Measurements from ENCODE around the gene CLRN3. TPM values are rescaled to one million over a fixed set of nuclear protein-coding genes. Genes with fewer than 3 reads are reported as not detected.

Gene CLRN3
- total RNA-seq, 4 donors from 2014 or later: not detected

DNA sequence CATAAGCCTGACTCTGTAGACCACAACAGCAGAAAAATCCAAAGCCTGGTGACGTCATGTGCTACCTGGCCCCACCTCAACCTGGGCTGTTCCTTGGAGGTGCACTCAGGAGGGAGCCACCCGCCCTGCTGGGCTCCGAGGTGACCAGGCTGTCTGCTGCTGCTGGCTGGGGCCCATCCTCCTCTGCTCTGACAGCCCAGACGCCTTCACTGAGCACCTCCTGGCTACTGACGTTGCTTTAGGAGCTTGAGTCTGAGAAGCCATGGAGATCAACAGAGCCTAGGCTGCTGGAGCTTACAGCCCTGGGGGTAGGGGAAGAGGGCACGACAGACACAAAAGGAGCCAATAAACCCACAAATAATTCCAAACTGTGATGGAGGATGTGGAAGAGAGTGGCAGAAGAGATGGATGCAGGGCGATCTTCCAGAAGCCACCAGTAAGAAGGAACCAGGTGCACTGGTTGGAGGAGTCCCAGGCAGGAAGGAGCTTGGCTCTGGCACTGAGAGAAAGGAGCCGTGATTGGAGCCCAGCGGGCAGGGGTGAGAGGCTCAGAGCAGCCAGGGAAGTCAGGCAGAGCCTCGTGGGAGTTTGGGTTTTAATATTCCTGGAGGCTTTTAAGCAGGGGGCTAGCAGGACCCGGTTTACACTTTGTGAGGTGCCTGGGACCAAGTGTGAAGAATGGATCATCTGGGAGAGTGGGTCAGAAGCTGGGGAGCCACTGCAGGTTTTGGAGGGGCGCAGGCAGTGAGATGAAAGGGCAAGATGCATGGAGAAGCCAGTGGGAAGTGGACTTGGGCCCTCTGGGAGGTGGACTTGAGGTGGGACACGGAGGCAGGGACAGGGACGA, 12.5 kb upstream of the CLRN3 start:
- DNase-seq: no peak
- Histone ChIP-seq H3K36me3 (no peaks in the 10 kb centered on the region), H3K27me3 (no peaks in the 10 kb centered on the region), H3K9me3 (no peaks in the 10 kb centered on the region), H3K4me3 (no peak overlapping the region), H3K27ac (no peak overlapping the region), H3K4me1 (no peaks in the 10 kb centered on the region)
- intact Hi-C loops (cut with DNase I; ENCODE audit: low total_unique reads): loop anchor here (5.0 kb wide), 1 partner anchor 107 kb away; no protein-coding TSS in a partner anchor
- TF ChIP-seq, protein P1, sequence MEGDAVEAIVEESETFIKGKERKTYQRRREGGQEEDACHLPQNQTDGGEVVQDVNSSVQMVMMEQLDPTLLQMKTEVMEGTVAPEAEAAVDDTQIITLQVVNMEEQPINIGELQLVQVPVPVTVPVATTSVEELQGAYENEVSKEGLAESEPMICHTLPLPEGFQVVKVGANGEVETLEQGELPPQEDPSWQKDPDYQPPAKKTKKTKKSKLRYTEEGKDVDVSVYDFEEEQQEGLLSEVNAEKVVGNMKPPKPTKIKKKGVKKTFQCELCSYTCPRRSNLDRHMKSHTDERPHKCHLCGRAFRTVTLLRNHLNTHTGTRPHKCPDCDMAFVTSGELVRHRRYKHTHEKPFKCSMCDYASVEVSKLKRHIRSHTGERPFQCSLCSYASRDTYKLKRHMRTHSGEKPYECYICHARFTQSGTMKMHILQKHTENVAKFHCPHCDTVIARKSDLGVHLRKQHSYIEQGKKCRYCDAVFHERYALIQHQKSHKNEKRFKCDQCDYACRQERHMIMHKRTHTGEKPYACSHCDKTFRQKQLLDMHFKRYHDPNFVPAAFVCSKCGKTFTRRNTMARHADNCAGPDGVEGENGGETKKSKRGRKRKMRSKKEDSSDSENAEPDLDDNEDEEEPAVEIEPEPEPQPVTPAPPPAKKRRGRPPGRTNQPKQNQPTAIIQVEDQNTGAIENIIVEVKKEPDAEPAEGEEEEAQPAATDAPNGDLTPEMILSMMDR (IDR thresholded peaks at IDR 0.05): no peak
- TF ChIP-seq POLR2A (IDR thresholded peaks at IDR 0.05): no peak

DNA sequence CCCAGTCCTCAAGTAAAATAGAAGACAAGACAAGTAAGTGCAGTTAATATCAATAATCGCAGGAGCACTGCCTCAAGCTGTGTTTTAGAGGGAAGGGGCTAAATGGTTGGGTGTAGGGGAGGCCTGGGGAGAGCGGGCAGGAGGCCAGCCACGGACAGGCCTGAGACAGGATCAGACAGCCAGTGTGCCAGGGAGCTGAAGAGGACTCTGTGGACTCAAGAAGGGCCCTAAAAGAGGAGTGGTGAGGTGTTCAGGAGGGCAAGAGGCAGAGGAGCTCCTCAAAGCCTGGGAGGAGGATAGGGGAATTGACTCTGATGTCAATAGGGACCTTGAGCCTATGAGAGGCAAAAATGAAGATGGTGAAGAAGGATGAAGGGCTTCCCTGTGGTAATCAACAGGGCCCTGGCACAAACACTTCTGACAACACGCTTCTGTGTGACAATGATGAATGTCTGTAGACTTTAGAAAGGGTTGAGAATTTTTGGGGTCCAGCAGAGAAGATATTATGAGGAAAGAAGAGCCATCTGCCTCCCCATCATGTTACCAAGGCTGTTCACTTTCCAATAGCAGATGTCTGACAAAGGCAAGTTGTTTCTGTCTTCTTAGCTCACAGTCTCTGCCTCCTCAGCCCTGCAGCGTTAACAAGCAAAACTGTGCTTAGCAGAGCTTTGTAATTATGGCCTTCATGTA, 11.7 kb upstream of the CLRN3 start:
- DNase-seq: no peak
- TF ChIP-seq, protein P1 (IDR thresholded peaks at IDR 0.05): no peak
- no peak for TF ChIP-seq POLR2A (IDR thresholded peaks at IDR 0.05)
- Histone ChIP-seq H3K4me1 (no peaks in the 10 kb centered on the region), H3K9me3 (no peaks in the 10 kb centered on the region), H3K27me3 (no peaks in the 10 kb centered on the region), H3K36me3 (no peaks in the 10 kb centered on the region), H3K27ac (no peak overlapping the region), H3K4me3 (no peak overlapping the region)
- intact Hi-C loops (cut with DNase I; ENCODE audit: low total_unique reads): no loop called here

DNA sequence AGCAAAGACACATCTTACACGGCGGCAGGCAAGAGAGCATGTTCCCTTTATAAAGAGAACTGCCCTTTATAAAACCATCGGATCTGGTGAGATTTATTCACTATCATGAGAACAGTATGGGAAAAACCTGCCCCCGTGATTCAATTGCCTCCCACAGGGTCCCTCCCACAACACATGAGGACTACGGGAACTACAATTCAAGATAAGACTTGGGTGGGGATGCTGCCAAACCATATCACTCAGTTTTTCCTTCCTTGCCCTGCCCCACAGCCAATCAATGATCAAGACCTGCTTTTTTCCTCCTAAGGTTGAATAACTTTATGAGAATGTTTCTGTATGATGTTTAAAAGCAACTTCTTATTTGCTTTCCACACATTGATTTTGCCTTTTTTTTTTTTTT, 11.0 kb upstream of the CLRN3 start:
- TF ChIP-seq, protein P1 (IDR thresholded peaks at IDR 0.05): no peak
- no peak for TF ChIP-seq POLR2A (IDR thresholded peaks at IDR 0.05)
- no peaks in the 10 kb centered on the region for H3K27me3 ChIP-seq
- DNase-seq: no peak
- no peaks in the 10 kb centered on the region for H3K36me3 ChIP-seq
- no peaks in the 10 kb centered on the region for H3K4me1 ChIP-seq
- H3K4me3 ChIP-seq: no peak overlapping the region
- intact Hi-C loops (cut with DNase I; ENCODE audit: low total_unique reads): no loop called here
- H3K9me3 ChIP-seq: no peaks in the 10 kb centered on the region
- H3K27ac ChIP-seq: no peak overlapping the region

DNA sequence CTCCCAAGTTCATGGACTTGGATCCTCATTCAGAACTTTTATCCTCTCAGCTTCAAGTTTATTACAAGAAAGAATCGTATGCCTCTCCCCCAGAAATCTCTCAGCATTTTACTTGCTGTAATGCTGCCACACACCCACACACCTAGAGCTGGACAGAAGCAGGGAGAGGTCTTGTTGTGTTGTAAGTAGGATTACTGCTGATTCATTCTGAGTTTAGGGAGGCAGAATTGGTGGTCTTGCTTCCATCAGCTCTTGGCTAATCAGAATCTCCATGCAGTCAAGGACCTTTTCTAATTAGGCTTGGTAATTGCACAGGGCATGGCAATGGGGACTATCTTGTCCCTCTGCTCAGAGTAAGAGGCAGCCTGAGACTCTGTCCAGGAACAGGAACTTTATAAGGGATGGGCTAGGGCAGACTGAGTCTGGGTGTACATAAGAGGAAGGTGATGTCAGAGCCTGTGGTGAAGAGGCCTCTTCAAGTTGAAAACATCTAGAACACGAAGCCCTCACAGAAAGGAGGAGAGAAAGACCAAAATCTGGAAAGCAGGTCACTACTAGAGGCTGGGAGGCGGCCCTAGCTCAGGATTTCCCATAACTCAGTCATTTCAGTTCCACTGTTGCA, 7.1 kb upstream of the CLRN3 start:
- H3K36me3 ChIP-seq: no peaks in the 10 kb centered on the region
- no peaks in the 10 kb centered on the region for H3K27me3 ChIP-seq
- TF ChIP-seq POLR2A (IDR thresholded peaks at IDR 0.05): no peak
- TF ChIP-seq, protein P1 (IDR thresholded peaks at IDR 0.05): no peak
- no peak overlapping the region for H3K27ac ChIP-seq
- H3K9me3 ChIP-seq: peaks cover 0 to 2% of the 10 kb centered on the region in 2 donors
- intact Hi-C loops (cut with DNase I; ENCODE audit: low total_unique reads): no loop called here
- H3K4me1 ChIP-seq: no peaks in the 10 kb centered on the region
- no peak overlapping the region for H3K4me3 ChIP-seq
- no peak for DNase-seq

DNA sequence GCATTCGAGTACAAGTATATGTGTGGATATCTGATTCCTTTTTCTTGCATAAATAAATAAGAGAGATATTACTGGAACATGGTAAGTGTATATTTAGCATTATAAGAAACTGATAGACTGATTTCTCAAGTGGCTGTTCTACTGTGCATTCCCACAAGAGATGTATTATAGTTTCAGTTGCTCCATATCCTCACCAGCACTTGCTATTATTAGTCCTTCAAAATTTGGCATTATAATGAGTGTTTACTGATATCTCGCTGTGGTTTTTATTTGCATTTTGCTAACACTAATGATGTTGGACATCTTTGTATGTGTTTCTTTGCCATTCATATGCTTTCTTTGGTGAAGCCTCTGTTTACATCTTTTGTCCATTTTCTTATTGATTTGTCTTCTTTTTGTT, 4.4 kb upstream of the CLRN3 start:
- Histone ChIP-seq H3K4me3 (no peak overlapping the region), H3K36me3 (no peaks in the 10 kb centered on the region), H3K4me1 (no peaks in the 10 kb centered on the region), H3K27ac (no peak overlapping the region), H3K9me3 (peaks cover 0 to 2% of the 10 kb centered on the region in 2 donors), H3K27me3 (no peaks in the 10 kb centered on the region)
- intact Hi-C loops (cut with DNase I; ENCODE audit: low total_unique reads): no loop called here
- no peak for DNase-seq
- TF ChIP-seq POLR2A (IDR thresholded peaks at IDR 0.05): no peak
- TF ChIP-seq, protein P1 (IDR thresholded peaks at IDR 0.05): no peak

All from uterus (tissue), 4 donors.